GM21723 (cell line): ENCODE results near the gene TMOD2.
"Not testable (repeated sequence)": the region's sequence is repeated elsewhere in the genome, so short reads cannot be mapped to it uniquely, and the experiment has no call there.

Experiments
- ATAC-seq: cut with Tn5 transposase; IDR thresholded peaks from one replicate; pipeline ENCODE4 v1.9.1; 2021; ENCODE audit warnings: mild to moderate bottlenecking, moderate library complexity; ENCODE audit not compliant: unreplicated experiment

TMOD2 gene

GRCh38 chr15:51770902-51771301 is 19.5 kb downstream of the TMOD2 start:
- ATAC-seq = no peak

GRCh38 chr15:51771773-51772172 is 20.4 kb downstream of the TMOD2 start:
- no peak for ATAC-seq

- no peak for ATAC-seq
Measured at GRCh38 chr15:51774916-51775315, 23.5 kb downstream of the TMOD2 start.

GRCh38 chr15:51775967-51776816 is 24.8 kb downstream of the TMOD2 start:
- ATAC-seq = peak; percentile 57

- peak; percentile 75 for ATAC-seq
Measured at GRCh38 chr15:51776952-51777569, 25.7 kb downstream of the TMOD2 start.

- no peak for ATAC-seq
Measured at GRCh38 chr15:51780636-51781035, 29.2 kb downstream of the TMOD2 start.

- no peak for ATAC-seq
Measured at GRCh38 chr15:51781506-51781905, 30.1 kb downstream of the TMOD2 start.

GRCh38 chr15:51782357-51782896 is 31.0 kb downstream of the TMOD2 start:
- no peak for ATAC-seq

- ATAC-seq = no peak
Measured at GRCh38 chr15:51783967-51784366, 32.6 kb downstream of the TMOD2 start.

- not testable (repeated sequence) for ATAC-seq
Measured at GRCh38 chr15:51787130-51787529, 35.7 kb downstream of the TMOD2 start.

GRCh38 chr15:51792474-51792873 is 41.1 kb downstream of the TMOD2 start:
- not testable (repeated sequence) for ATAC-seq

- ATAC-seq = no peak
Measured at GRCh38 chr15:51793521-51794305, 42.3 kb downstream of the TMOD2 start.

- no peak for ATAC-seq
Measured at GRCh38 chr15:51796847-51797401, 45.5 kb downstream of the TMOD2 start.

GRCh38 chr15:51798281-51798680 is 46.9 kb downstream of the TMOD2 start:
- no peak for ATAC-seq

- ATAC-seq = no peak
Measured at GRCh38 chr15:51799282-51800252, 48.2 kb downstream of the TMOD2 start.

GRCh38 chr15:51801391-51801835 is 50.0 kb downstream of the TMOD2 start:
- ATAC-seq = no peak

- no peak for ATAC-seq
Measured at GRCh38 chr15:51802593-51802992, 51.2 kb downstream of the TMOD2 start.

- ATAC-seq = no peak
Measured at GRCh38 chr15:51803965-51804364, 52.6 kb downstream of the TMOD2 start.

GRCh38 chr15:51806123-51806522 is 54.7 kb downstream of the TMOD2 start:
- no peak for ATAC-seq

- no peak for ATAC-seq
Measured at GRCh38 chr15:51809457-51809856, 58.1 kb downstream of the TMOD2 start.
